HepG2 (cell line): ENCODE results near the gene MRPL14. TPM values are rescaled to one million over a fixed set of nuclear protein-coding genes. Genes with fewer than 3 reads are reported as not detected.
A peak's percentile ranks its signal among the peaks of the same experiment; 100 is the strongest.

Source experiments
- CCAR2 ChIP-seq: fragments of 200-400 bp; formaldehyde crosslinking; optimal IDR thresholded peaks from 2 replicates; pipeline ENCODE3; 2018; ENCODE audit warnings: low read depth, mild to moderate bottlenecking, low read length, moderate library complexity
- CTCF ChIP-seq: sonication (generic); formaldehyde crosslinking; IDR thresholded peaks from 2 replicates; pipeline ENCODE4 v1.5.0; 2020; ENCODE audit warnings: mild to moderate bottlenecking, missing genetic modification reagents, moderate library complexity
- DDIT3 ChIP-seq: sonication (generic); formaldehyde crosslinking; IDR thresholded peaks from 2 replicates; pipeline ENCODE4 v1.4.0; 2020; ENCODE audit warnings: mild to moderate bottlenecking, missing genetic modification reagents
- KDM5B ChIP-seq: sonication (generic); formaldehyde crosslinking; IDR thresholded peaks from 2 replicates; pipeline ENCODE4 v1.4.0; 2020; ENCODE audit warnings: missing genetic modification reagents, mild to moderate bottlenecking, borderline replicate concordance
- MIXL1 ChIP-seq: IDR thresholded peaks from 2 replicates; pipeline ENCODE4 v1.6.1; 2016
- PLRG1 ChIP-seq: fragments of 450-650 bp; conservative IDR thresholded peaks from 2 replicates; pipeline ENCODE4 v1.6.1; 2016
- SMYD3 ChIP-seq: sonication (generic); formaldehyde crosslinking; IDR thresholded peaks from 2 replicates; pipeline ENCODE4 v1.8.1; 2023; ENCODE audit warnings: mild to moderate bottlenecking, missing genetic modification reagents
- ZBTB38 ChIP-seq: sonication (generic); formaldehyde crosslinking; IDR thresholded peaks from 2 replicates; pipeline ENCODE4 v1.5.1; 2020; ENCODE audit warnings: mild to moderate bottlenecking, missing genetic modification reagents
- ZEB1 ChIP-seq: IDR thresholded peaks from 2 replicates; pipeline ENCODE4 v1.6.1; 2012; ENCODE audit warnings: mild to moderate bottlenecking, low read depth, inconsistent platforms; ENCODE audit not compliant: insufficient replicate concordance
- ZFP62 ChIP-seq: sonication (generic); formaldehyde crosslinking; IDR thresholded peaks from 2 replicates; pipeline ENCODE4 v1.4.0; 2020; ENCODE audit warnings: missing genetic modification reagents
- ZNF30 ChIP-seq: sonication (generic); formaldehyde crosslinking; IDR thresholded peaks from 2 replicates; pipeline ENCODE4 v1.5.0; 2020; ENCODE audit warnings: mild to moderate bottlenecking, missing genetic modification reagents
- ZNF557 ChIP-seq: sonication (generic); formaldehyde crosslinking; IDR thresholded peaks from 2 replicates; pipeline ENCODE4 v1.4.0; 2020; ENCODE audit warnings: missing genetic modification reagents
- ZNF577 ChIP-seq: sonication (generic); formaldehyde crosslinking; IDR thresholded peaks from 2 replicates; pipeline ENCODE4 v1.4.0; 2020; ENCODE audit warnings: mild to moderate bottlenecking, low read depth, missing genetic modification reagents, borderline replicate concordance
- polyA plus RNA-seq, 8 experiments: library from polyadenylated mRNA; depleted of rRNA in 3 of 8; stranded (reverse) in 7 of 8; unstranded in 1 of 8; fragments of >200 nt; fragmentation: Illumina TruSeq in 4 of 8; extraction: Trizol in 4 of 8; gene quantifications; 2 replicates each; pipeline versions ENCODE4 v1.2.1 to v1.2.3, GENCODE V29; 2011 to 2016; ENCODE audit warnings: low read depth in 4 of 8, missing spikeins in 1 of 8, mixed read lengths in 1 of 8; ENCODE audit not compliant: insufficient read depth in 1 of 8
- total RNA-seq, 5 experiments: library from RNA; depleted of rRNA; stranded (reverse); fragments of >200 nt; fragmentation: Illumina TruSeq; extraction: Trizol; gene quantifications; 2 replicates each; pipeline ENCODE4 v1.2.3, GENCODE V29; 2016; ENCODE audit warnings: low read depth in 1 of 5
- TF ChIP-seq, protein P1 (sequence below): sonication (generic); formaldehyde crosslinking; IDR thresholded peaks from 2 replicates; pipeline ENCODE4 v1.5.0; 2020; ENCODE audit warnings: missing genetic modification reagents, mild to moderate bottlenecking, borderline replicate concordance
- TF ChIP-seq, protein P2 (sequence below): sonication (generic); formaldehyde crosslinking; IDR thresholded peaks from 2 replicates; pipeline ENCODE4 v1.4.0; 2020; ENCODE audit warnings: missing genetic modification reagents
- TF ChIP-seq, protein P3 (sequence below): sonication (generic); formaldehyde crosslinking; IDR thresholded peaks from 2 replicates; pipeline ENCODE4 v1.5.0; 2020; ENCODE audit warnings: mild to moderate bottlenecking, missing genetic modification reagents
- TF ChIP-seq, protein P4 (sequence below): sonication (generic); formaldehyde crosslinking; IDR thresholded peaks from 2 replicates; pipeline ENCODE4 v1.4.0; 2020; ENCODE audit warnings: missing genetic modification reagents, borderline replicate concordance

Gene MRPL14
- total and polyA plus RNA-seq, 2 of the 13 experiments (the other 11 are each of a cell fraction or from before 2014, with no cell fraction given): 157 to 178 TPM

GRCh38 chr6:44099192-44099591 is 28.1 kb downstream of the MRPL14 start (continued):
- TF ChIP-seq KDM5B (CRISPR knock-in tag) (no peak), ZNF30 (CRISPR knock-in tag) (no peak), CCAR2 (no peak), ZEB1 (no peak), ZFP62 (CRISPR knock-in tag) (no peak), MIXL1 (CRISPR knock-in tag) (0 out of 2 replicates have a peak, but pooled peaks have one; percentile 20), ZNF557 (no peak), PLRG1 (no peak), ZBTB38 (CRISPR knock-in tag) (no peak), DDIT3 (no peak), ZNF577 (CRISPR knock-in tag) (no peak), CTCF (no peak), SMYD3 (CRISPR knock-in tag) (no peak)
- TF ChIP-seq, protein P1, sequence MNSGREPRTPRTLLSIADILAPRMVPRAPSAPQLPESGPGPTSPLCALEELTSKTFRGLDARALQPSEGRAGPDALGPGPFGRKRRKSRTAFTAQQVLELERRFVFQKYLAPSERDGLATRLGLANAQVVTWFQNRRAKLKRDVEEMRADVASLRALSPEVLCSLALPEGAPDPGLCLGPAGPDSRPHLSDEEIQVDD (CRISPR knock-in tag): no peak
- TF ChIP-seq, protein P2, sequence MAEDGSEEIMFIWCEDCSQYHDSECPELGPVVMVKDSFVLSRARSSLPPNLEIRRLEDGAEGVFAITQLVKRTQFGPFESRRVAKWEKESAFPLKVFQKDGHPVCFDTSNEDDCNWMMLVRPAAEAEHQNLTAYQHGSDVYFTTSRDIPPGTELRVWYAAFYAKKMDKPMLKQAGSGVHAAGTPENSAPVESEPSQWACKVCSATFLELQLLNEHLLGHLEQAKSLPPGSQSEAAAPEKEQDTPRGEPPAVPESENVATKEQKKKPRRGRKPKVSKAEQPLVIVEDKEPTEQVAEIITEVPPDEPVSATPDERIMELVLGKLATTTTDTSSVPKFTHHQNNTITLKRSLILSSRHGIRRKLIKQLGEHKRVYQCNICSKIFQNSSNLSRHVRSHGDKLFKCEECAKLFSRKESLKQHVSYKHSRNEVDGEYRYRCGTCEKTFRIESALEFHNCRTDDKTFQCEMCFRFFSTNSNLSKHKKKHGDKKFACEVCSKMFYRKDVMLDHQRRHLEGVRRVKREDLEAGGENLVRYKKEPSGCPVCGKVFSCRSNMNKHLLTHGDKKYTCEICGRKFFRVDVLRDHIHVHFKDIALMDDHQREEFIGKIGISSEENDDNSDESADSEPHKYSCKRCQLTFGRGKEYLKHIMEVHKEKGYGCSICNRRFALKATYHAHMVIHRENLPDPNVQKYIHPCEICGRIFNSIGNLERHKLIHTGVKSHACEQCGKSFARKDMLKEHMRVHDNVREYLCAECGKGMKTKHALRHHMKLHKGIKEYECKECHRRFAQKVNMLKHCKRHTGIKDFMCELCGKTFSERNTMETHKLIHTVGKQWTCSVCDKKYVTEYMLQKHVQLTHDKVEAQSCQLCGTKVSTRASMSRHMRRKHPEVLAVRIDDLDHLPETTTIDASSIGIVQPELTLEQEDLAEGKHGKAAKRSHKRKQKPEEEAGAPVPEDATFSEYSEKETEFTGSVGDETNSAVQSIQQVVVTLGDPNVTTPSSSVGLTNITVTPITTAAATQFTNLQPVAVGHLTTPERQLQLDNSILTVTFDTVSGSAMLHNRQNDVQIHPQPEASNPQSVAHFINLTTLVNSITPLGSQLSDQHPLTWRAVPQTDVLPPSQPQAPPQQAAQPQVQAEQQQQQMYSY (CRISPR knock-in tag): no peak
- TF ChIP-seq, protein P3, sequence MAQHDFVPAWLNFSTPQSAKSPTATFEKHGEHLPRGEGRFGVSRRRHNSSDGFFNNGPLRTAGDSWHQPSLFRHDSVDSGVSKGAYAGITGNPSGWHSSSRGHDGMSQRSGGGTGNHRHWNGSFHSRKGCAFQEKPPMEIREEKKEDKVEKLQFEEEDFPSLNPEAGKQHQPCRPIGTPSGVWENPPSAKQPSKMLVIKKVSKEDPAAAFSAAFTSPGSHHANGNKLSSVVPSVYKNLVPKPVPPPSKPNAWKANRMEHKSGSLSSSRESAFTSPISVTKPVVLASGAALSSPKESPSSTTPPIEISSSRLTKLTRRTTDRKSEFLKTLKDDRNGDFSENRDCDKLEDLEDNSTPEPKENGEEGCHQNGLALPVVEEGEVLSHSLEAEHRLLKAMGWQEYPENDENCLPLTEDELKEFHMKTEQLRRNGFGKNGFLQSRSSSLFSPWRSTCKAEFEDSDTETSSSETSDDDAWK: no peak
- TF ChIP-seq, protein P4, sequence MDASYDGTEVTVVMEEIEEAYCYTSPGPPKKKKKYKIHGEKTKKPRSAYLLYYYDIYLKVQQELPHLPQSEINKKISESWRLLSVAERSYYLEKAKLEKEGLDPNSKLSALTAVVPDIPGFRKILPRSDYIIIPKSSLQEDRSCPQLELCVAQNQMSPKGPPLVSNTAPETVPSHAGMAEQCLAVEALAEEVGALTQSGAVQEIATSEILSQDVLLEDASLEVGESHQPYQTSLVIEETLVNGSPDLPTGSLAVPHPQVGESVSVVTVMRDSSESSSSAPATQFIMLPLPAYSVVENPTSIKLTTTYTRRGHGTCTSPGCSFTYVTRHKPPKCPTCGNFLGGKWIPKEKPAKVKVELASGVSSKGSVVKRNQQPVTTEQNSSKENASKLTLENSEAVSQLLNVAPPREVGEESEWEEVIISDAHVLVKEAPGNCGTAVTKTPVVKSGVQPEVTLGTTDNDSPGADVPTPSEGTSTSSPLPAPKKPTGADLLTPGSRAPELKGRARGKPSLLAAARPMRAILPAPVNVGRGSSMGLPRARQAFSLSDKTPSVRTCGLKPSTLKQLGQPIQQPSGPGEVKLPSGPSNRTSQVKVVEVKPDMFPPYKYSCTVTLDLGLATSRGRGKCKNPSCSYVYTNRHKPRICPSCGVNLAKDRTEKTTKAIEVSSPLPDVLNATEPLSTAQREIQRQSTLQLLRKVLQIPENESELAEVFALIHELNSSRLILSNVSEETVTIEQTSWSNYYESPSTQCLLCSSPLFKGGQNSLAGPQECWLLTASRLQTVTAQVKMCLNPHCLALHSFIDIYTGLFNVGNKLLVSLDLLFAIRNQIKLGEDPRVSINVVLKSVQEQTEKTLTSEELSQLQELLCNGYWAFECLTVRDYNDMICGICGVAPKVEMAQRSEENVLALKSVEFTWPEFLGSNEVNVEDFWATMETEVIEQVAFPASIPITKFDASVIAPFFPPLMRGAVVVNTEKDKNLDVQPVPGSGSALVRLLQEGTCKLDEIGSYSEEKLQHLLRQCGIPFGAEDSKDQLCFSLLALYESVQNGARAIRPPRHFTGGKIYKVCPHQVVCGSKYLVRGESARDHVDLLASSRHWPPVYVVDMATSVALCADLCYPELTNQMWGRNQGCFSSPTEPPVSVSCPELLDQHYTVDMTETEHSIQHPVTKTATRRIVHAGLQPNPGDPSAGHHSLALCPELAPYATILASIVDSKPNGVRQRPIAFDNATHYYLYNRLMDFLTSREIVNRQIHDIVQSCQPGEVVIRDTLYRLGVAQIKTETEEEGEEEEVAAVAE (CRISPR knock-in tag): 0 out of 2 replicates have a peak, but pooled peaks have one; percentile 55
